ENCODE data around the gene MYO18B.

The MYO18B gene

GRCh38 chr22:25749420-25750169, 7.6 kb downstream of the MYO18B start:
- DNase-seq: no peak

- DNase-seq: no peak
Observed at GRCh38 chr22:25750569-25751173, 8.7 kb downstream of the MYO18B start.

GRCh38 chr22:25751174-25751581, 9.2 kb downstream of the MYO18B start:
- DNase-seq: no peak

- DNase-seq: no peak
Observed at GRCh38 chr22:25752615-25753214, 10.7 kb downstream of the MYO18B start.

GRCh38 chr22:25753252-25753651, 11.3 kb downstream of the MYO18B start:
- no peak for DNase-seq

GRCh38 chr22:25754527-25755202, 12.7 kb downstream of the MYO18B start:
- DNase-seq: no peak

- no peak for DNase-seq
Observed at GRCh38 chr22:25757686-25758085, 15.7 kb downstream of the MYO18B start.

- DNase-seq: no peak
Observed at GRCh38 chr22:25758316-25758715, 16.3 kb downstream of the MYO18B start.

GRCh38 chr22:25759825-25760231, 17.8 kb downstream of the MYO18B start:
- no peak for DNase-seq

- DNase-seq: no peak
Observed at GRCh38 chr22:25760294-25760693, 18.3 kb downstream of the MYO18B start.

GRCh38 chr22:25760848-25761595, 19.0 kb downstream of the MYO18B start:
- no peak for DNase-seq

- no peak for DNase-seq
Observed at GRCh38 chr22:25762147-25762546, 20.2 kb downstream of the MYO18B start.

GRCh38 chr22:25763239-25763777, 21.3 kb downstream of the MYO18B start:
- no peak for DNase-seq

- no peak for DNase-seq
Observed at GRCh38 chr22:25764270-25765015, 22.5 kb downstream of the MYO18B start.

- no peak for DNase-seq
Observed at GRCh38 chr22:25765016-25765367, 23.0 kb downstream of the MYO18B start.

GRCh38 chr22:25765801-25766200, 23.8 kb downstream of the MYO18B start:
- no peak for DNase-seq

GRCh38 chr22:25766418-25766817, 24.4 kb downstream of the MYO18B start:
- no peak for DNase-seq

GRCh38 chr22:25770333-25770732, 28.3 kb downstream of the MYO18B start:
- no peak for DNase-seq

- DNase-seq: no peak
Observed at GRCh38 chr22:25772288-25772687, 30.3 kb downstream of the MYO18B start.

GRCh38 chr22:25774575-25775026, 32.6 kb downstream of the MYO18B start:
- no peak for DNase-seq

- no peak for DNase-seq
Observed at GRCh38 chr22:25775531-25775930, 33.5 kb downstream of the MYO18B start.

GRCh38 chr22:25777411-25777810, 35.4 kb downstream of the MYO18B start:
- DNase-seq: no peak

Measured in cortex of kidney (tissue), 1 donor.